ENCODE measurements around the gene MT1X.

DNA sequence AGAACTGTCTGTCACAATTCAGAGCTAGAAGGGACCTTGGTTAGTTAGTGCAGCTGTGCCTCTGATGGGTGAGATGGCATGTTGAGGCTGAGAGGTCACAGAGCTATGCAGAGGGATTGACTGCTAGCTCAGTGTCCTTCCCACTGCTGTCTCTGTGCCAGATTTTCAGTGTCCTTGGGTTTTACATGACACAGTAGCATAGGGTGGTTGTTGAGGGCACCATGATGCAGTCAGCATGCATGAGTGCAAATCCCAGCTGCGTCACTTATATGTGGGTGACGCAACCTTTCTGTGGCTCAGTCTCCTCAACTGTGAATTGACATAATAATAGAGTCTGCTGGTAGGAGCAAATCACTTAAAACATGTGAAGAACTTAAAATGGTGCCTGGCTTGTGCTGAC is 41.1 kb upstream of the MT1X start:
- TF ChIP-seq, protein P1, sequence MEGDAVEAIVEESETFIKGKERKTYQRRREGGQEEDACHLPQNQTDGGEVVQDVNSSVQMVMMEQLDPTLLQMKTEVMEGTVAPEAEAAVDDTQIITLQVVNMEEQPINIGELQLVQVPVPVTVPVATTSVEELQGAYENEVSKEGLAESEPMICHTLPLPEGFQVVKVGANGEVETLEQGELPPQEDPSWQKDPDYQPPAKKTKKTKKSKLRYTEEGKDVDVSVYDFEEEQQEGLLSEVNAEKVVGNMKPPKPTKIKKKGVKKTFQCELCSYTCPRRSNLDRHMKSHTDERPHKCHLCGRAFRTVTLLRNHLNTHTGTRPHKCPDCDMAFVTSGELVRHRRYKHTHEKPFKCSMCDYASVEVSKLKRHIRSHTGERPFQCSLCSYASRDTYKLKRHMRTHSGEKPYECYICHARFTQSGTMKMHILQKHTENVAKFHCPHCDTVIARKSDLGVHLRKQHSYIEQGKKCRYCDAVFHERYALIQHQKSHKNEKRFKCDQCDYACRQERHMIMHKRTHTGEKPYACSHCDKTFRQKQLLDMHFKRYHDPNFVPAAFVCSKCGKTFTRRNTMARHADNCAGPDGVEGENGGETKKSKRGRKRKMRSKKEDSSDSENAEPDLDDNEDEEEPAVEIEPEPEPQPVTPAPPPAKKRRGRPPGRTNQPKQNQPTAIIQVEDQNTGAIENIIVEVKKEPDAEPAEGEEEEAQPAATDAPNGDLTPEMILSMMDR (IDR thresholded peaks at IDR 0.05), result no peak
- TF ChIP-seq POLR2AphosphoS5 (IDR thresholded peaks at IDR 0.05; ENCODE audit: insufficient read depth in 1 of 2, low read depth in 1 of 2), result no peak
